CD4-positive, alpha-beta T cell (primary cell): ENCODE results near the gene GRIA1. TPM values are rescaled to one million over a fixed set of nuclear protein-coding genes. Genes with fewer than 3 reads are reported as not detected.
A peak's percentile ranks its signal among the peaks of the same experiment; 100 is the strongest.

Source experiments
- ATAC-seq: fragments of 200-7000 bp; cut with Tn5 transposase; one replicate; pipeline ENCODE4 v1.10.0; 2022; ENCODE audit warnings: mild to moderate bottlenecking; ENCODE audit not compliant: poor library complexity
- CTCF ChIA-PET: fragments of 350-600 bp; sonication (Branson Sonifier 250); formaldehyde crosslinking; loops from one replicate; lab custom pipeline; 2021; ENCODE audit warnings: antibody characterized with exemption, inconsistent platforms; lab: Charles Lee
- POLR2A ChIA-PET: fragments of 350-600 bp; sonication (Branson Sonifier 250); formaldehyde crosslinking; loops from one replicate; lab custom pipeline; 2021; ENCODE audit warnings: antibody characterized with exemption, inconsistent platforms; lab: Charles Lee
- DNase-seq, 14 experiments: peaks; one replicate each; pipeline ENCODE4 v3.0.0-alpha.2; 2013 to 2020; ENCODE audit warnings: mixed read lengths in 2 of 14
- H3K27ac ChIP-seq, 2 donors: one replicate each; pipeline versions ENCODE4 v1.5.1 to v1.7.0; 2013; ENCODE audit warnings: low read length in 2 of 2, low read depth in 1 of 2, mild to moderate bottlenecking in 1 of 2
- H3K27me3 ChIP-seq, 2 experiments: 1 replicate in 1 of 2; 2 replicates in 1 of 2; pipeline versions ENCODE4 v1.6.1 to v1.7.0; 2013; ENCODE audit warnings: low read length in 2 of 2, control low read depth in 1 of 2, mild to moderate bottlenecking in 1 of 2, moderate library complexity in 1 of 2; ENCODE audit not compliant: insufficient read depth in 2 of 2, control insufficient read depth in 1 of 2
- H3K36me3 ChIP-seq: one replicate; pipeline ENCODE4 v1.6.1; 2013; ENCODE audit warnings: low read length, control low read depth; ENCODE audit not compliant: insufficient read depth
- H3K4me1 ChIP-seq: one replicate; pipeline ENCODE4 v1.6.1; 2013; ENCODE audit warnings: low read length, control low read depth; ENCODE audit not compliant: insufficient read depth
- H3K4me3 ChIP-seq: one replicate; pipeline ENCODE4 v1.5.1; 2013; ENCODE audit warnings: mild to moderate bottlenecking, low read length, moderate library complexity
- H3K9me3 ChIP-seq, 2 experiments: 1 replicate in 1 of 2; 2 replicates in 1 of 2; pipeline versions ENCODE4 v1.6.1 to v1.7.0; 2013; ENCODE audit warnings: low read length in 2 of 2, mild to moderate bottlenecking in 2 of 2, control low read depth in 1 of 2, moderate library complexity in 1 of 2; ENCODE audit not compliant: control insufficient read depth in 1 of 2, insufficient read depth in 1 of 2
- H3K27ac Mint-ChIP-seq: one replicate; pipeline ENCODE4 v1.8.0; 2020; ENCODE audit warnings: mixed read lengths
- H3K27me3 Mint-ChIP-seq: one replicate; pipeline ENCODE4 v1.8.0; 2021; ENCODE audit warnings: mixed read lengths
- H3K36me3 Mint-ChIP-seq: one replicate; pipeline ENCODE4 v1.8.0; 2021; ENCODE audit warnings: low read depth, mixed read lengths
- H3K4me1 Mint-ChIP-seq: one replicate; pipeline ENCODE4 v1.8.0; 2021; ENCODE audit warnings: low read depth, mixed read lengths
- H3K4me3 Mint-ChIP-seq: one replicate; pipeline ENCODE4 v1.8.0; 2020; ENCODE audit warnings: mild to moderate bottlenecking, mixed read lengths
- H3K9me3 Mint-ChIP-seq: one replicate; pipeline ENCODE4 v1.8.0; 2020; ENCODE audit warnings: mixed read lengths
- intact Hi-C, 2 experiments: fragments of 100-400 bp; cut with DNase I in 1 of 2; cut with micrococcal nuclease in 1 of 2; formaldehyde crosslinking; loops; one replicate each; pipeline versions ENCODE4 v1.15.1 to v1.9.0; 2023 to 2025; cut with DNase I, micrococcal nuclease
- total RNA-seq, 174 experiments: library from RNA in 2 of 174; stranded (reverse) in 2 of 174; gene quantifications; one replicate each; pipeline ENCODE4 v1.2.3 and lab custom pipeline; 2021 to 2026
- TF ChIP-seq, protein P1 (sequence below): fragments of 200-600 bp; IDR thresholded peaks from one replicate; pipeline ENCODE4 v1.8.0; 2022; ENCODE audit warnings: antibody characterized with exemption, mild to moderate bottlenecking

Gene GRIA1
- total RNA-seq, 2 experiments from 2014 or later = not detected

DNA sequence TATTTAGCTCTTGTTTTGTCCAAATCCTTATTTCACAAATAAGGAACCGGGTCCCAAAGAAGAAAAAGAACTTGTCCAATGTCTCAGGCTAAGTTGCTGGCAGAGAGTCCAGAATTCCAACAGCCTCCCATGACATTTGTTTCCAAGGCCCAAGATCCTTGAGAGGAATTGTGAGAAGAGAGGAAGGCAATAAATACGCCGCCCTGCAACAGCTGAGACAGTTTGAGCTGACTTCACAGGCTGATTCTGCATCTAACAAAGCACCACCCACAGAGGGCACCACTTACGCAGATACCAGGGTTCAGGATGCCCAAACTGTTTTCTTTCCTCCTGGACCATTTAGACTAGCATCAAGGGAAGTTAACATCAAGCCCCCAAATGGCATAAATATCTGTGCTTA lies 336.9 kb downstream of the GRIA1 start:
- Histone ChIP-seq H3K4me3 (no peak overlapping the region), H3K27ac (no peak overlapping the region), H3K4me1 (no peaks in the 10 kb centered on the region), H3K27me3 (no peaks in the 10 kb centered on the region), H3K36me3 (no peaks in the 10 kb centered on the region), H3K9me3 (peaks cover 0 to 4% of the 10 kb centered on the region in 2 experiments)
- Mint-ChIP-seq H3K9me3 (peaks cover 3% of the 10 kb centered on the region), H3K36me3 (no peaks in the 10 kb centered on the region), H3K4me1 (no peaks in the 10 kb centered on the region), H3K27ac (no peak overlapping the region), H3K4me3 (no peak overlapping the region), H3K27me3 (peaks cover 9% of the 10 kb centered on the region)
- intact Hi-C loops = no loop called here
- DNase-seq (no peak), ATAC-seq (no peak)
- TF ChIP-seq, protein P1, sequence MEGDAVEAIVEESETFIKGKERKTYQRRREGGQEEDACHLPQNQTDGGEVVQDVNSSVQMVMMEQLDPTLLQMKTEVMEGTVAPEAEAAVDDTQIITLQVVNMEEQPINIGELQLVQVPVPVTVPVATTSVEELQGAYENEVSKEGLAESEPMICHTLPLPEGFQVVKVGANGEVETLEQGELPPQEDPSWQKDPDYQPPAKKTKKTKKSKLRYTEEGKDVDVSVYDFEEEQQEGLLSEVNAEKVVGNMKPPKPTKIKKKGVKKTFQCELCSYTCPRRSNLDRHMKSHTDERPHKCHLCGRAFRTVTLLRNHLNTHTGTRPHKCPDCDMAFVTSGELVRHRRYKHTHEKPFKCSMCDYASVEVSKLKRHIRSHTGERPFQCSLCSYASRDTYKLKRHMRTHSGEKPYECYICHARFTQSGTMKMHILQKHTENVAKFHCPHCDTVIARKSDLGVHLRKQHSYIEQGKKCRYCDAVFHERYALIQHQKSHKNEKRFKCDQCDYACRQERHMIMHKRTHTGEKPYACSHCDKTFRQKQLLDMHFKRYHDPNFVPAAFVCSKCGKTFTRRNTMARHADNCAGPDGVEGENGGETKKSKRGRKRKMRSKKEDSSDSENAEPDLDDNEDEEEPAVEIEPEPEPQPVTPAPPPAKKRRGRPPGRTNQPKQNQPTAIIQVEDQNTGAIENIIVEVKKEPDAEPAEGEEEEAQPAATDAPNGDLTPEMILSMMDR = no peak
- ChIA-PET CTCF (no interaction called here), POLR2A (no interaction called here)

DNA sequence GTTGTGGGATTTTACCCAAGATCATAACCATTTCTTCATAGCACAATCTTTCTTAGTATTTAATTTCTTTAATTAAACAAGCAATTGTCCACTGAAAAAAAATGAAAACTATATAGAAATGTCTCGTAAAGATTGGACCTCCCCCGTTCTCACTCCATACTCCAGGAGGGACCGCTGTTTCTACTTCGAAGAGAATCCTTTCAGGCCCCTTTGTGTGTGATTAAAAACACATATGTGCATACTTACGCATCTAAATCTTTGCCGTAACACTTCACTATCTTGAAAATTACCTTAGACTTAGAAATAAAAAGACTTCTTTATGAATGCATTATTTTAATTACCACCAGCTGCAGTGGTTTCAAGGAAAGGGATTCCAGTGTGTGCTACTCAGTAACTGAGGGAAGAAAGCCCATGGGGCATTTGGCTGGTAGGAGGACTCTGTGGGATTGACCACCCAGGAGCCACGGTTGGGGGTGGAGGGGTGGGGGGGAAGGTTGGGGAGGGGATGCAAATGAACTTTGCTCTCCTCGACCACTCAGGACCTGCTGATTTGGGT lies 339.1 kb downstream of the GRIA1 start:
- H3K27ac ChIP-seq = no peak overlapping the region
- Mint-ChIP-seq H3K4me1 (no peaks in the 10 kb centered on the region), H3K27ac (no peak overlapping the region), H3K27me3 (peaks cover 8% of the 10 kb centered on the region), H3K36me3 (no peaks in the 10 kb centered on the region), H3K4me3 (no peak overlapping the region), H3K9me3 (peaks cover 3% of the 10 kb centered on the region)
- peaks cover 0 to 4% of the 10 kb centered on the region in 2 experiments for H3K9me3 ChIP-seq
- TF ChIP-seq, protein P1 = no peak
- DNase-seq = no peak
- ChIA-PET CTCF (no interaction called here), POLR2A (no interaction called here)
- intact Hi-C loops = no loop called here
- H3K36me3 ChIP-seq = no peaks in the 10 kb centered on the region
- no peaks in the 10 kb centered on the region for H3K27me3 ChIP-seq
- no peak overlapping the region for H3K4me3 ChIP-seq
- H3K4me1 ChIP-seq = no peaks in the 10 kb centered on the region
- ATAC-seq = no peak

DNA sequence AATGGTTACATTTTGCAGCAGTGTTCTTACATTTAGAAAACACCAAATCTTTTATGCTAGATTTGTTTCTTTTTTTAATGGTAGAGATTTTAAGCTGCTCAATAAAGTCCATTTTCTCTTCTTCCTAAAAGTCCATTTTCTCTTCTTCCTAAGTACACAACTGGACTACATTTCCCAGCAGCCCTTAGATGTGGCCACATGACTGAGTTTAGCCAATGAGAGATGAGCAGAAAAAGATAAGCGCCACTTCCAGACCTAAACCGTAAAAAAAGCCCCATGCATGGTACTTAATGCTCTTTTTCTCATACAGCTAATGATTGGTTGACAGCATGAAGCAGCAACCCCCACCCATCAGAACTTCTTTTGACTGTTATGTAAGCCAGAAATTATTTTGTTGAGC lies 341.5 kb downstream of the GRIA1 start:
- Histone ChIP-seq H3K4me1 (no peaks in the 10 kb centered on the region), H3K36me3 (no peaks in the 10 kb centered on the region), H3K27ac (no peak overlapping the region), H3K4me3 (no peak overlapping the region), H3K9me3 (no peaks in the 10 kb centered on the region), H3K27me3 (no peaks in the 10 kb centered on the region)
- intact Hi-C loops = no loop called here
- ATAC-seq (no peak), DNase-seq (peak in 1 of 14 experiments; percentile 3)
- Mint-ChIP-seq H3K27ac (no peak overlapping the region), H3K4me1 (no peaks in the 10 kb centered on the region), H3K4me3 (no peak overlapping the region), H3K27me3 (peaks cover 4% of the 10 kb centered on the region), H3K36me3 (no peaks in the 10 kb centered on the region), H3K9me3 (peaks cover 3% of the 10 kb centered on the region)
- ChIA-PET POLR2A (no interaction called here), CTCF (no interaction called here)
- TF ChIP-seq, protein P1 = no peak
